HTR-8/SVneo (cell line): ENCODE data around the gene CEP44.
"Not testable (repeated sequence)": the region's sequence is repeated elsewhere in the genome, so short reads cannot be mapped to it uniquely, and the experiment has no call there.

Source experiments
- DNase-seq: peaks from one replicate; pipeline ENCODE4 v3.0.0; 2011; ENCODE audit warnings: low spot score, mixed read lengths; ENCODE audit not compliant: insufficient read length
- FAIRE-seq: peaks from 2 replicates; lab custom pipeline; 2011; peaks lifted over from hg19 to GRCh38; lab: Jason Lieb, UNC

Gene CEP44

GRCh38 chr4:174275101-174275500 lies 8.6 kb upstream of the CEP44 start:
- DNase-seq = no peak
- FAIRE-seq = no peak

GRCh38 chr4:174277433-174277832 lies 6.3 kb upstream of the CEP44 start:
- DNase-seq = no peak
- FAIRE-seq = no peak

GRCh38 chr4:174278467-174278866 lies 5.2 kb upstream of the CEP44 start:
- no peak for FAIRE-seq
- DNase-seq = no peak

- DNase-seq (no peak), FAIRE-seq (no peak)
Measured at GRCh38 chr4:174279433-174280155, 4.1 kb upstream of the CEP44 start.

GRCh38 chr4:174281182-174281737 lies 2.5 kb upstream of the CEP44 start:
- DNase-seq (no peak), FAIRE-seq (no peak)

- FAIRE-seq (no peak), DNase-seq (no peak)
Measured at GRCh38 chr4:174281901-174282300, 1.8 kb upstream of the CEP44 start.

- DNase-seq (peak; percentile 90), FAIRE-seq (peak; percentile 54)
Measured at GRCh38 chr4:174282836-174283506, 740 bp upstream of the CEP44 start.

- FAIRE-seq (no peak), DNase-seq (no peak)
Measured at GRCh38 chr4:174284487-174284886, 776 bp downstream of the CEP44 start.

GRCh38 chr4:174286870-174287269 lies 3.2 kb downstream of the CEP44 start:
- FAIRE-seq (no peak), DNase-seq (no peak)

GRCh38 chr4:174292473-174292872 lies 8.8 kb downstream of the CEP44 start:
- DNase-seq (no peak), FAIRE-seq (no peak)

GRCh38 chr4:174294641-174295040 lies 10.9 kb downstream of the CEP44 start:
- FAIRE-seq, DNase-seq: not testable (repeated sequence)

- DNase-seq, FAIRE-seq: not testable (repeated sequence)
Measured at GRCh38 chr4:174295142-174295541, 11.4 kb downstream of the CEP44 start.

GRCh38 chr4:174303687-174304086 lies 20.0 kb downstream of the CEP44 start:
- DNase-seq (no peak), FAIRE-seq (no peak)

- DNase-seq (no peak), FAIRE-seq (no peak)
Measured at GRCh38 chr4:174304664-174305063, 21.0 kb downstream of the CEP44 start.

- DNase-seq = no peak
- FAIRE-seq = no peak
Measured at GRCh38 chr4:174305961-174306360, 22.2 kb downstream of the CEP44 start.

GRCh38 chr4:174307694-174308093 lies 24.0 kb downstream of the CEP44 start:
- DNase-seq (no peak), FAIRE-seq (no peak)

GRCh38 chr4:174312993-174313392 lies 29.3 kb downstream of the CEP44 start:
- DNase-seq (no peak), FAIRE-seq (no peak)

GRCh38 chr4:174314274-174314673 lies 30.6 kb downstream of the CEP44 start:
- no peak for DNase-seq
- no peak for FAIRE-seq

- DNase-seq = peak; percentile 26
Measured at GRCh38 chr4:174314770-174315169, 31.1 kb downstream of the CEP44 start.

GRCh38 chr4:174316546-174316945 lies 32.8 kb downstream of the CEP44 start:
- FAIRE-seq = no peak
- DNase-seq = no peak

More at GRCh38 chr4:174314770-174315169, 31.1 kb downstream of the CEP44 start:
- no peak for FAIRE-seq

GRCh38 chr4:174316954-174317353 lies 33.2 kb downstream of the CEP44 start:
- DNase-seq (no peak), FAIRE-seq (no peak)
